AG09319 (cell line): Measurements from ENCODE around the gene RASAL2.
"Not testable (repeated sequence)": the region's sequence is repeated elsewhere in the genome, so short reads cannot be mapped to it uniquely, and the experiment has no call there.

Experiments used
- DNase-seq: peaks from one replicate; pipeline ENCODE4 v3.0.0-alpha.2; 2010; ENCODE audit warnings: low read depth; ENCODE audit errors: extremely low read depth
- TF ChIP-seq, protein P1 (sequence below): IDR thresholded peaks from 2 replicates; pipeline ENCODE4 v1.5.1; 2011; ENCODE audit warnings: low read depth, mild to moderate bottlenecking, inconsistent platforms, low read length, moderate library complexity

The RASAL2 gene

GRCh38 chr1:178497903-178498478 is 404.1 kb downstream of the RASAL2 start:
- DNase-seq = no peak
- TF ChIP-seq, protein P1, sequence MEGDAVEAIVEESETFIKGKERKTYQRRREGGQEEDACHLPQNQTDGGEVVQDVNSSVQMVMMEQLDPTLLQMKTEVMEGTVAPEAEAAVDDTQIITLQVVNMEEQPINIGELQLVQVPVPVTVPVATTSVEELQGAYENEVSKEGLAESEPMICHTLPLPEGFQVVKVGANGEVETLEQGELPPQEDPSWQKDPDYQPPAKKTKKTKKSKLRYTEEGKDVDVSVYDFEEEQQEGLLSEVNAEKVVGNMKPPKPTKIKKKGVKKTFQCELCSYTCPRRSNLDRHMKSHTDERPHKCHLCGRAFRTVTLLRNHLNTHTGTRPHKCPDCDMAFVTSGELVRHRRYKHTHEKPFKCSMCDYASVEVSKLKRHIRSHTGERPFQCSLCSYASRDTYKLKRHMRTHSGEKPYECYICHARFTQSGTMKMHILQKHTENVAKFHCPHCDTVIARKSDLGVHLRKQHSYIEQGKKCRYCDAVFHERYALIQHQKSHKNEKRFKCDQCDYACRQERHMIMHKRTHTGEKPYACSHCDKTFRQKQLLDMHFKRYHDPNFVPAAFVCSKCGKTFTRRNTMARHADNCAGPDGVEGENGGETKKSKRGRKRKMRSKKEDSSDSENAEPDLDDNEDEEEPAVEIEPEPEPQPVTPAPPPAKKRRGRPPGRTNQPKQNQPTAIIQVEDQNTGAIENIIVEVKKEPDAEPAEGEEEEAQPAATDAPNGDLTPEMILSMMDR = no peak

DNA sequence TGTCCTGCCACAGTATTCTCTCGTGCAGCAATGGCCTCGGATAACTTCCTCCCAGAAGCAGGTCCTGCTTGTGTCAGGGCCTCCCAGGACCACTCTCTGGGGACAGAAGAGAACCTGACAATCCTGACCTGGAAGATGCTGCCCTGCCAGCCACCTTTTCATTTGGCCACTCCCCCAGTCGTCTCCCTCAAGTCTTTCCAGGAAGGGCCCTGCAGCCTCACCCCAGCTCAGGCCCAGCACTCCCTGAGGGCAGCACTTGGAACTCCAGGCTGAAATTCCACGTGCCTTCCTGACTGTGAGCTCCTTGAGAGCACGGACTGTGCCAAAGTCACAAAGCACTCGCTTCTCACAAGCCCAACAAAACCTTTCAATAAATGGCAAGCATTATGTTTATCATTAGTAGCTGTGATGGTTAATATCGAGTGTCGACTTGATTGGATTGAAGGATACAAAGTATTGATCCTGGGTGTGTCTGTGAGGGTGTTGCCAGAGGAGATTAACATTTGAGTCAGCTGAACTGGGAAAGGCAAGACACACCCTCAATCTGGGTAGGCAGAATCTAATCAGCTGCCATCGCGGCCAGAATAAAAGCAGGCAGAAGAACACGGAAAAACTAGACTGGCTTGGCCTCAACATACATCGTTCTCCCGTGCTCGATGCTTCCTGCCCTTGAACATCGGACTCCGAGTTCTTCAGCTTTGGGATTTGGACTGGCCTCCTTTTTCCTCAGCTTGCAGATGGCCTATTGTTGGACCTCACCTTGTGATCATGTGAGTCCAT is 405.2 kb downstream of the RASAL2 start:
- DNase-seq = no peak
- TF ChIP-seq, protein P1 = no peak

DNA sequence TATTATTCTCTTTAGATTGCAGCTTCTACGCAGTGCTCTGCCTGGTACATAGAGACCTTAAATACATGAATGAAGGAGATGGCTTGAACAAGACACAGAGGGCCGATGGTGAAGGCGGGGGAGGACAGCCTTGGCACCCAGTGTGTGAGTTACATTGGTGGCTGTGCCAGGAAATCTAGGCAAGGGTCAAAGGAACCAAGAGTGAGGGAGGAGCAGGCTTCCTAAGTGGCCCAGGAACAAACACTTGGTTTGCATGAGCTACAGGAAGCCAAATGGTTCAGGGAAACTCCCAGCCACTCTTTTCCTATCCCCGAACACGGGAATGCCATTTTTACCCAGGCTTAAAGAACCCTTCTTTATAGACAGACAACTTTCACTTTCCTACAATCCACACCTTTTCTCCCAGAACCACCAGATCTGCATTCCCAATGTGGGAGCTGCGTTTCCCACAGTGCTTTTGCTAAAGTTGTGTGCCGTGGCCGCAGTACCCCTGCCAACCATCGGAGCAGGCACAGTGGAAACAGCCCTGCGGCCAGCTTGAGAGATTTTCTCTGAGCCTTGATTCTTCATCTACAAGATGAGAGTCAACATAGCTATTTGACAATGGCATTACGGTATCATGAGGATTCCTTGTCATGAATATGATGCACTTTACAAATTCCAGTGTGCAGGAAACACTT is 406.3 kb downstream of the RASAL2 start:
- TF ChIP-seq, protein P1 = no peak
- DNase-seq = no peak

- no peak for DNase-seq
- TF ChIP-seq, protein P1 = no peak
Observed at GRCh38 chr1:178500936-178501554, 407.1 kb downstream of the RASAL2 start.

GRCh38 chr1:178501705-178502329 is 407.9 kb downstream of the RASAL2 start:
- DNase-seq = peak; percentile 15
- TF ChIP-seq, protein P1 = peak; percentile 93

DNA sequence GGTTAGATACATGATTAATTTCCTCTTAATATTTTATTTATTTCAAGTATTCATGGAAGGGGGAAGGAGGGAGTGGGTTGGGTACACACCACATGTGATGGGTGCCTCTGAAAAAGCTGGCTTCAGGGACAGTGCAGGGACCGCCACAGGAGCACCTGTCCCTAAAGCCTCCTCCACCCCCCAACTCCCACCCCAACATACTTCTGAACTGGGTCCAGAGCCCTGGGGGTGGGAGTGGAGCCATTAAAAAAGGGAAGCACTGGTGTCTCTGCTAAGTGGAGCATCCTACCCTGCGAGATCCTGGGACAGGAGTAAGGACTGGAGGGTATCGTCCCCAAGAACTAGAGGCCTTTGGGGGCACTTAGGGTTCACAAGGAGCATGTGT is 408.4 kb downstream of the RASAL2 start:
- DNase-seq = no peak
- TF ChIP-seq, protein P1 = no peak

GRCh38 chr1:178502856-178503255 is 409.0 kb downstream of the RASAL2 start:
- TF ChIP-seq, protein P1 = no peak
- no peak for DNase-seq

- DNase-seq = not testable (repeated sequence)
Observed at GRCh38 chr1:178503316-178503715, 409.4 kb downstream of the RASAL2 start.
